T follicular helper cell (primary cell): ENCODE data around the gene MATN1.
A peak's percentile ranks its signal among the peaks of the same experiment; 100 is the strongest.
"Not testable (repeated sequence)": the region's sequence is repeated elsewhere in the genome, so short reads cannot be mapped to it uniquely, and the experiment has no call there.

ENCODE experiments used
- DNase-seq: peaks from one replicate; pipeline ENCODE4 v3.0.0-alpha.2; 2020; ENCODE audit warnings: low read depth
- total RNA-seq, 2 experiments: gene quantifications; one replicate each; lab custom pipeline; 2026; lab: John Stamatoyannopoulos, UW

The MATN1 gene, protein sequence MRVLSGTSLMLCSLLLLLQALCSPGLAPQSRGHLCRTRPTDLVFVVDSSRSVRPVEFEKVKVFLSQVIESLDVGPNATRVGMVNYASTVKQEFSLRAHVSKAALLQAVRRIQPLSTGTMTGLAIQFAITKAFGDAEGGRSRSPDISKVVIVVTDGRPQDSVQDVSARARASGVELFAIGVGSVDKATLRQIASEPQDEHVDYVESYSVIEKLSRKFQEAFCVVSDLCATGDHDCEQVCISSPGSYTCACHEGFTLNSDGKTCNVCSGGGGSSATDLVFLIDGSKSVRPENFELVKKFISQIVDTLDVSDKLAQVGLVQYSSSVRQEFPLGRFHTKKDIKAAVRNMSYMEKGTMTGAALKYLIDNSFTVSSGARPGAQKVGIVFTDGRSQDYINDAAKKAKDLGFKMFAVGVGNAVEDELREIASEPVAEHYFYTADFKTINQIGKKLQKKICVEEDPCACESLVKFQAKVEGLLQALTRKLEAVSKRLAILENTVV
- total RNA-seq: 0.18 to 1.5 reads per million in 2 experiments

DNA sequence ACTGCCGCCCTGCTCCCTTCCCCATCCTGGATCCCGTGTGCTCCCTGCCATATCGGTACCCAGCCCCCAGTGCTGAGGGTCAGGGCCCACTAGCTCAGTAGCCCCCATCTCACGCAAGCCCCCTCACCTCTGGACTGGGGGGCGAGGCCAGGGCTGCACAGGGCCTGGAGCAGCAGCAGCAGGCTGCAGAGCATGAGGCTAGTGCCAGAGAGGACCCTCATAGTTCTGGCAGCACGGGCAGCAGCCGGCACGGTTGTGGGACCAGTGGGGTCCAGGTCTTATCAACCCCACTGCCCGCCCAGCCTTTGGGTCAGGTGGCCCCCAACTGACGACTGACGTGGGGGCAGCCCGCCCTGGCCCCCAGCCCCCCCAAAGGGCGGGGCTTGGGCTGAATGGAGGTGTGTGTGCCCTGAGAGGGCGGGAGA lies at the start of gene MATN1:
Gene MATN1 (minus strand): TSS at position 255 of the 425 bp plus-strand sequence. CDS start 34 bp downstream, at position 221.
- DNase-seq: no peak

- no peak for DNase-seq
These were observed 47.6 kb upstream of the MATN1 start for GRCh38 chr1:30771005-30771404.

GRCh38 chr1:30770150-30770549 lies 46.8 kb upstream of the MATN1 start:
- DNase-seq: no peak

DNA sequence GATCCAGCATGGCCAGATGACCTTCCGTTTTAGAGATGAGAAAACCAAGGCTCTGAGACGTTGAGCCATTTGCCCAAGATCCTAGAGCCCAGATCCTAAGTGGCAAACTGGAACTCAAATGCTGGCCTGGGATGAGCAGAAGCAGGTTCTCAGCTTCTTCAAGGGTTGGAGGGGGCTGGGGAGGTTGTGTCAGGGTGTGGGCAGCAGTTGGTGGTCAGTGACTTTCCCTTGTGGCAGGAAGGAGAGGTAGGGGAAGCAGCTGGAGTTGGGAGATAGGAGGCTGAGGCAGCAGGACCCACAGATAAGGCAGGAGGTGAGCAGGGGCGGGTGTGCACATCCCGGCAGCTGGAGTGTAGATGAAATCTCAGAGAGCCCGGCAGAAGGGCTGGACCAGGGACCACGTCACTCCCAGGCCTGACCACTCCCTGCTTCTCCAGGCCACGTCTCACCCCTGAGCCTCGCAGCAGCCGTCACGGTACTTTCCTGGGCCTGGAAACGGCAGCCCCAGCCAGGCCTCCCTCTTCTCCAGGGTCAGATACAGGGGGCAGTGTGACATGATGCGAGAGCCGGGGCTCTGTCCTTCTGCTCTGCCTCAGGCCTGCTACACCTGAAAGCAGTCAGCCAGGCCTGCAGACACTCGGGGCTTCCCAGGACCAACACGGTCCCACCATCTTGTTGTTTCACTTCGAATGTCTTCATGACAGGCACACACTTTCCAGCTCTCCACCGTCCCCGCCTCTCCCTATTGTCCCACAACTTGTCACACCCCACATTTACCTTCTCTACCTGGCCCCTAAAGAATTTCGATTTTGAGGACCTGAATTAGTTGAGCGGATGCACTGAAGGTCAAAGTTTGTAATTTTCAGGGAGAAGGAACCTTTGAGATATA lies 45.7 kb upstream of the MATN1 start:
- no peak for DNase-seq

GRCh38 chr1:30768159-30768829 lies 44.9 kb upstream of the MATN1 start:
- DNase-seq: no peak

- DNase-seq: not testable (repeated sequence)
These were observed 43.6 kb upstream of the MATN1 start for GRCh38 chr1:30766948-30767347.

DNA sequence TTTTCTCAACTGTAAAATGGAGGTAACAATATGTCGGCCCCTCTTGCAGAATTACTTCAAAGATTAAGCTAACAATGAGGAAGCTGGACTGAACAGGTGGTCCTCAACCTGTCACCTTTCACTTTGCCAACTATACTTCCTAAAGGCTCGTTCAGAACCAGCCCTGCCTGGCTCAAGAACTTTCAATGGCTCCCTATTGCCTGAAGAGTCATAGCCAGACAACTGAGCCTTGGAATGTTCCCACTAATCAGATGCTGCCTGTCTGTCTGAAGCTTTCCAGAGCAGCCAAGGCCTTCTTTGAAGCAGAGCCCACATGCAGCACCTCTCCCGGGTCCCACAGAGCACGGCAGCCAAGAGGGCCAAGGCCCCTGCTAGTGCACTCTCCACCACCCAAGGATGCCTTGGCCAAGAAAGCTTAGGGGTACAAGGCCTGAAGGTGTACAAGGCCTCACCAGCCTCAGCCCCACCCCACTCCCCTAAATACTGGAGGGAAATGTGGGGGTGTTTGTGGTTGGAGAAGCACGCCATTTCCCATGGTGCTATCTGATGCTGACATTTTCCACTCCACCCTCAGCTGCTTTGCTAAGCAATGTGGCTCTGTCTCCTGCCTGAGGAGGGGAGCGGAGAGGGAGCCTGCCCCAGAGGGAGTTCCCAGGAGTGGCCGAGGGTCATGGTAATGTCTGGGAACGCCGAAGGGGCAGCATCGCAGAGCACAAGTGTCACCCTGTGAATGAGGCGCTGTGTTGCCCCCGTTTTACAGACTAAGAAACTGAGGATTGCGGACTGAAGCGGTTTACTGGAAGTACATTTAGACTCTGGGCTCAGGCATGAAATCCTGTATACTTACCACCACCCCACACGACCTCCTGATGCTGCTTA lies 42.4 kb upstream of the MATN1 start:
- no peak for DNase-seq

- no peak for DNase-seq
These were observed 41.7 kb upstream of the MATN1 start for GRCh38 chr1:30764939-30765555.

GRCh38 chr1:30764396-30764795 lies 41.0 kb upstream of the MATN1 start:
- DNase-seq: no peak

- no peak for DNase-seq
These were observed 40.4 kb upstream of the MATN1 start for GRCh38 chr1:30763651-30764248.

- no peak for DNase-seq
These were observed 39.7 kb upstream of the MATN1 start for GRCh38 chr1:30762930-30763650.

DNA sequence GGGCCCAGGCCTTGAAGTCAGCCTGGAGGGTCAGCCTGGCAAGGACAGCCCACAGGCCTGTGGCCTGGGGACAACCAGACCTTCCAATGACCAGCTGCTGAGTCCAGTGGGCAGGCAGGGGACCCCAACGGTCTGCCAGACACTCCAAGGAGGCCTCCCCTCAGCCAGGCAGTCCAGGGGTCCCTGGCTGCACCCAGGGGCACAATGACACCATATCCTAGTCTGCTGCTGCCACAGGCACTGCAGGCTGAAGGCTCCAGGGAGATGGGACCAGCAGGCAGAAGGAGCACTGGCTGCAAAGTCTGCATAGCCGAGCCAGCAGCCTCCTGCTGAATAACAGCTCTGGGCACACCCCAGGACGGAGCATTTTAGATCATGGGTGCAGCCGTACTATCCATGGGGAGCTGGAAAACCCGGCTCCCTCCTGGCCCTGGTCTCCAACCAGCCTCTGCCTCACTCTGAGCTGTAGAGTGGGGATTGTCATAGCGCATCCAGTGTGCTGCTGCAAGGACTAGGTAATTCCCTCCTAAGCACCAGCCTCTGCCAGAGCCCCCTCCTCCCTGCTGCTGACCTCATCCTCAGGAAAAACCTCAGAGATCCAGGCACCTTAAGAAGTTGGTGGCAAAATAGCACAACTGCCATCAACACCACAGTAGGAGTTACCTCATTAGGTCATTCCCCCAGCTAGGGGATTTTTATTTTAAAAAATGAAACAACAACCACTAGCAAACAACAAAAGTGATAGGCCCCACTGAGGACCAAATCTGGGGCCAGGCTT lies 39.0 kb upstream of the MATN1 start:
- DNase-seq: no peak

DNA sequence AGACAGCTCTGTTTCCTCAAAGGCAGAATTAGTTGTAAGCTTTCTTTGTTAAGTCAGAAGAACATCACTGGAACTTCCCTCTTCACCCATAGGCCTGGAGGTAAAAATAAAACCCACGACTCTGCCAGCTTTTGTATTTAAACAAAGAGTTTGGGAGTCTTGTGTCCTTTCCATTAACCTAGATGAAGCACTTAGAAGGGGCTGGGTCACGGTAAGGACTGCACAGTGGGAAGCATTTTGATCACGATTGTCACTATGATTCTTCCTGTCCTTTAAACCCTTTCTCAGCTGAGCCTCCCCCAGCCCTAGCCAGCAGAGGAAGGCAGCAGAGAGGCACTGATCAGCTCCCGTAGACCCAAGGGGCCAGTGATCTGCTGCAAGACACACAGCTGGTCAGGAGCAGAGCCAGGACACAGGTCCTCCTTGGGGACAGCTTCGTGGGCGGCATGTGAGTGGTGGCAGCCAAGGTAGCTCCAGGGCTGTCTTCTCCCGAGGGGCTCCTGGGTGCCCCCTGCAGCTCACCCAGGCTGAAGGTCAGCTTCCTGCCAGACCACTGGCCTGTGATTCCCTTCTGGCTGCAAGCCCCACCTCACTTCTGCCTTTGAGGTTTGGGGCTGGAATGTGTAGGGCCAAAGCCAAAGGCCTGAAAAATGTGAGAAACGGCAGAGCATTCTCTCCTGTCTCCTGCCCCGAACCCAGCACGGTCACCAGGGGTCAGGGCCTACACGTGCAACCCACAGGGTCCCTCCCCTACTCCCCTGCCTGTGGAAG lies 38.2 kb upstream of the MATN1 start:
- DNase-seq: no peak

GRCh38 chr1:30760596-30761324 lies 37.4 kb upstream of the MATN1 start:
- DNase-seq: no peak

DNA sequence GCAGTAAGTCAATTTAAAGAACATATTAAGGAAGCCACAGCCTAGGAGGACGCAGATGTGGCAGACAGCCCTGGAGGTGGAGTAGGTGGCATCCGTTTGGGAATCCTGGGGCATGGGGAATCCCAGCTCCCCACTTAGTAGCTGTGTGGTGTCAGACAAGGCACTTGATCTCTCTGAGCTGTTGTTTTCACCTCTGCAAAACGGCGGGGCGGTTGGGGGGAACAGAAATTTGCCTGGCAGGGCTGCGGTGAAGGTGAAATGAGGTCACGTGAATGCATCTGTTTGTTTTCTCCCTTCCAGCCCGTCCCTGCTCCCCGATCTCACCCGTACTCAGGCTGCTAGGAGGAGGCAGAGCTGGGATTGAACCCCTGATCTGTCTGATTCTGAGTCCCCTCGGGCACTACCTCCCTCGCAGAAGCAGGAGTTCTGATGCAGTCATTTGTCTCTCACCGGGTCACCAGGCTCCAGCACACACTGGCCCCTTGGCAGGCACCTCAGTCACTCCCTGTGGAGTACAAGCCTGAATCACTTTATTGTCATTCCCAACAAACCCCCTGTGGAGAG lies 36.4 kb upstream of the MATN1 start:
- peak; percentile 67 for DNase-seq

DNA sequence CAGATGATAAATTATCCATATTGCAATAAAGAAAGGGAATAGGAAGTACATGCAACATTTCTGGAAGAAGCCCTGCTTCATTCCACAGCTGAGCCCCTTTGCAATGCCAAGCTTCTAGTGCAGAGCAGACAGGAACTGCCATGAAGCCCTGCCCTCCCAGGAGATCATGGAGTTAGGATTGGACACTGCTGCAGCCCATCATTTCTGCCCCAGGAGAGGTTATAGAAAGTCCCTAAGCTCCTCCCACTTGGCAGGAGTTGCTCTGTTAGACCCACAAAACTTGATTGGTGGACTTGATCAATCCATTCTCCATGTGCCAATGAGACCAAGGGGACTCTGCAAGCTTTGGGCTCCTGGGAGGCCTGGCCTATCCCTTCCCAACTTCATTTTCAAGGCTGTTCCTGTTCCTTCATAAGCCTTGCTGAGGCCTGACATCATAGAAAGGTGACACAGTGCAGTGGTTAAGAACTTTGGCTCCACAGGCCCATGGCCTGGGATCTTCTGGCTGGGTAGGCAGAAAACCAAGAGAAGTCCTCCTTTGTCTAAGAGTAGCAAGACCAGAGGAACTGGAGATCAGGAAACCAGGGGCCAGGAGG lies 35.5 kb upstream of the MATN1 start:
- DNase-seq: no peak
